Tibial artery (tissue), 4 donors: ENCODE measurements around the gene CSTPP1.
A peak's percentile ranks its signal among the peaks of the same experiment; 100 is the strongest.

Experiments used
- DNase-seq, 2 donors: peaks; one replicate each; pipeline ENCODE4 v3.0.0-alpha.2; 2019
- H3K27ac ChIP-seq, 2 donors: fragments of 200-600 bp; sonication (generic) in 1 of 2; 1 replicate in 1 of 2; 2 replicates in 1 of 2; pipeline ENCODE4 v1.5.1; 2018 to 2019; ENCODE audit warnings: mild to moderate bottlenecking in 1 of 2
- H3K27me3 ChIP-seq, 2 donors: fragments of 200-600 bp; sonication (generic) in 1 of 2; one replicate each; pipeline versions ENCODE4 v1.5.1 to v1.6.0; 2016 to 2019
- H3K36me3 ChIP-seq, 3 donors: fragments of 200-600 bp; sonication (generic) in 2 of 3; one replicate each; pipeline ENCODE4 v1.5.1; 2016 to 2019; ENCODE audit warnings: mild to moderate bottlenecking in 2 of 3
- H3K4me1 ChIP-seq, 4 donors: fragments of 200-600 bp; sonication (generic) in 2 of 4; 1 replicate in 3 of 4; 2 replicates in 1 of 4; pipeline ENCODE4 v1.5.1; 2016 to 2019
- H3K4me3 ChIP-seq, 2 donors: fragments of 200-600 bp; sonication (generic) in 1 of 2; 1 replicate in 1 of 2; 2 replicates in 1 of 2; pipeline ENCODE4 v1.5.1; 2018 to 2019; ENCODE audit warnings: mild to moderate bottlenecking in 2 of 2
- H3K9me3 ChIP-seq, 3 donors: fragments of 200-600 bp; sonication (generic) in 1 of 3; one replicate each; pipeline ENCODE4 v1.5.1; 2016 to 2019
- CTCF ChIP-seq, 2 experiments: fragments of 200-600 bp in 1 of 2; fragments of 450-650 bp in 1 of 2; IDR thresholded peaks; one replicate each; pipeline ENCODE4 v1.5.1; 2017 to 2019; ENCODE audit warnings: antibody characterized with exemption in 2 of 2, mild to moderate bottlenecking in 1 of 2, moderate library complexity in 1 of 2
- intact Hi-C: fragments of 100-400 bp; cut with DNase I; formaldehyde crosslinking; loops from one replicate; pipeline ENCODE4 v1.15.0; 2023; ENCODE audit warnings: low total_unique reads

Gene CSTPP1

DNA sequence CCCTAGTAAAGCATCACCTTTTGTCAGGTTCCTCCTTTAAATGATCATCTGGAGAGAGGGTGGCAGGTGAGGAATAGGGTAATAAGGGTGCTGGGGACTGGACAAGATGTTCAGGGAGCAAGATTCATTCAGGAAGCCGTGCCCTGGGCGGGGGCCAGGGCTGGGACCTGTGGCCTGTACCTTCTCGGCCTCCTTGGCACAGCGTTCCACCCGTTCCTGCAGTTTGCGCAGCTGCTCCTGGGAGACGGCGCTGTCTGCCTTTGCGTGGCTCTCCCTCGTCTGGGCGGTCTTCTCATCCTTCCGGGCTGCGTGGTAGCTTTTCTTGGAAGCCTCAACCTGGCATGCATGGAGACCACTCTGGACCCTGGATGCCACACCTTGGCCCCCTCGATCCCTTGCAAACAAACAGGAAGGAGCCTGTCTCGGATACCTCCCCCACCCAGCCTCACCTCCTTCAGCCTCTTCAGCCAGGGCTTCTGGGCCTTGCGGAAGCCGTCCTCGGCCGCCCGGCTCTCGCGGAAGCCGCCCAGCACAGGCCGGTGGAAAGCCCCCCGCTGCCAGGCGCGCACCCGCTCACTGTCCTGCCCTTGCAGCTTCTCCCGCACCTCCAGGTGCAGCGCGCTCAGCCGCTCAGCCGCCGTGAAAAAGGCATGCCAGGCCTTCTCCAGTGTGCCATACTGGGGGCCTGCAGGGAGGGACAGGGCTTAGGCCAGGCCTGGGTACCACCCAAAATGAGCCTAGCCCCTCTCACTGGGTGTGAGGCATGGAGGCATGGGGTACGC is 243.6 kb downstream of the CSTPP1 start:
- Histone ChIP-seq H3K4me3 (no peak overlapping the region), H3K9me3 (no peaks in the 10 kb centered on the region), H3K27me3 (no peaks in the 10 kb centered on the region), H3K36me3 (peaks cover 0 to 44% (median 10%) of the 10 kb centered on the region in 3 donors), H3K27ac (no peak overlapping the region), H3K4me1 (peaks cover 0 to 45% (median 33%) of the 10 kb centered on the region in 4 donors)
- no peak for TF ChIP-seq CTCF (IDR thresholded peaks at IDR 0.05)
- no peak for DNase-seq
- intact Hi-C loops: loop anchor here (5.0 kb wide), 1 partner anchor 72 kb away; no protein-coding TSS in a partner anchor

DNA sequence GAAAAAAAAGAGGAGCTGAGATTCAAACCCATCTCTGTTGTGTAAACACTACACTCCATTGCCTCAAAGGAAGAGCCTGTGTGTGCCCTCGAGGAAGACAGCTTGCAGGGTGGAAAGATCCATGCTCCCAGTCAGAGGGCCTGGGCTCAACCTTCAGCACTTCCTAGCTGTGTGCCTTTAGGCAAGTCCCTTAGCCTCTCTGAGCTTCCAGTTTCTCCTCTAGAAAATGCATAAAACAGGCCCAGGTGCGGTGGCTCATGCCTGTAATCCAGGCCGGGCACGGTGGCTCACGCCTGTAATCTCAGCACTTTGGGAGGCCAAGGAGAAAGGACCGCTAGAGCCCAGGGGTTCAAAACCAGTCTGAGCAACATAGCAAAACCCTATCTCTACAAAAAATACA is 244.7 kb downstream of the CSTPP1 start:
- H3K27ac ChIP-seq: no peak overlapping the region
- no peaks in the 10 kb centered on the region for H3K9me3 ChIP-seq
- no peak for TF ChIP-seq CTCF (IDR thresholded peaks at IDR 0.05)

DNA sequence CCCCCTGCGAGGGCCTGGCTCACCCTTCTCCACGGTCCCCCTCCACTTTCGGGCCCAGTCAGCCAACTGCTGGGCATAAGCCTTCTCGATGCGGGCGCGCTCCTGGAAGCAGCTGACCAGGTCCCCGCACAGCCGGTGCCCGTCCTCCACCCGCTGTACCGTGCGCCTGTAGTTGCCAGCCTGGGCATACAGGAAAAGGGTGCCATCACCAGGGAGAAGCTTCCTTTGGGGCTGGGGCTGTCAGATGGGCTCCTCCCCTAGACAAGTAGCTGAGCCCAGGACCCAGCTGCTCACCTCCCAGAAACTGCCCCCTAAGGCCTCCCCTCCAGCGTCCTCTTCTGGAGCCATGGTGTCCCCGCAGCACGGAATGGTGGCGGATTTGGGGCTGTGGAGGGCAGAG is 245.8 kb downstream of the CSTPP1 start:
- peaks cover 0 to 41% (median 37%) of the 10 kb centered on the region in 4 donors for H3K4me1 ChIP-seq

More for the DNA sequence above, 244.7 kb downstream of the CSTPP1 start:
- Histone ChIP-seq H3K27me3 (no peaks in the 10 kb centered on the region), H3K4me3 (no peak overlapping the region), H3K4me1 (peaks cover 0 to 36% (median 30%) of the 10 kb centered on the region in 4 donors), H3K36me3 (peaks cover 0 to 40% (median 10%) of the 10 kb centered on the region in 3 donors)
- intact Hi-C loops: loop anchor here (5.0 kb wide), 1 partner anchor 71 kb away; no protein-coding TSS in a partner anchor
- DNase-seq: no peak

DNA sequence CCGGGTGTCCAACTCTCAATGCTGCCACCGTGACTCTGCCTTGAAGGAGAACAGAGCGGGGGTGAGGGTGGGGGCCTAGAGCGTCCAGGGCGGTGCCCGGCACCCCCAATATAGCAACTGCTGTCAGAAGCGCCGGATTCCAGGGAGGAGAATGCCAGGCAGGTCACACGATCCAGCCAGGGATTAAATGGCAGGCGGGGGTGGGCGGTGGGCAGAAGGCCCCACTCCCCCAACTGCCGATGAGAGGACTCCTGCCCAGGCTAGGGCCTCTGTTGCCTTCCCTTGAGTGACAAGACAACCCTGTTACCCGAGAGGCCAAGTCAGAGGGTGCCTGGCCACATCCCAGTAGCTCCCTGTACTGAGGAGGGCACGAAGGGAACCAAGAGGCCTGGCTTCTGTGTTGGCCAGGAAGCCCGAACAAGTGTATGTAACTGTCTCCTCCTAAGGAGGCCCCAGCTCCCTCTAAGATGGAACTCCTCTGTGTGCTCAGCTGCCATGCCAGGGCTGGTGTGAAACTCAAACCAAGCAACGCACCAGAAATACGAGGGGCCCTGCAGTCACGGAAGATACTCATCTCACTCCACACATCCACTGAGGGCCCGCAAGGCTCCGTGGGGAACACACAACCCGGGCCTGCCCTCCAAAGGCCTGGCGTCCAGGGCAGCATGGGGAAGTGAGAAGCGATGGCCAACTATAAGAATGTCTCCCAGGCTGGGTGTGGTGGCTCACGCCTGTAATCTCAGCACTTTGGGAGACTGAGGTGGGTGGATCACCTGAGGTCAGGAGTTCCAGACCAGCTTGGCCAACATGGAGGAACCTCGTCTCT is 246.7 kb downstream of the CSTPP1 start:
- Histone ChIP-seq H3K36me3 (peaks cover 0 to 40% (median 10%) of the 10 kb centered on the region in 3 donors), H3K4me1 (peaks cover 0 to 41% (median 37%) of the 10 kb centered on the region in 4 donors), H3K9me3 (no peaks in the 10 kb centered on the region), H3K27me3 (no peaks in the 10 kb centered on the region), H3K4me3 (no peak overlapping the region), H3K27ac (peak overlapping the region; percentile 95 to 97)
- DNase-seq: no peak
- TF ChIP-seq CTCF (IDR thresholded peaks at IDR 0.05): no peak
- intact Hi-C loops: loop anchor here (5.0 kb wide), 1 partner anchor 69 kb away; no protein-coding TSS in a partner anchor

More for the DNA sequence above, 245.8 kb downstream of the CSTPP1 start:
- Histone ChIP-seq H3K27me3 (no peaks in the 10 kb centered on the region), H3K9me3 (no peaks in the 10 kb centered on the region), H3K36me3 (peaks cover 0 to 40% (median 10%) of the 10 kb centered on the region in 3 donors), H3K27ac (peak overlapping the region in 1 of 2 donors; percentile 97), H3K4me3 (no peak overlapping the region)
- TF ChIP-seq CTCF (IDR thresholded peaks at IDR 0.05): no peak
- DNase-seq: no peak
- intact Hi-C loops: loop anchor here (5.0 kb wide), 1 partner anchor 70 kb away; no protein-coding TSS in a partner anchor

- DNase-seq: no peak
- TF ChIP-seq CTCF (IDR thresholded peaks at IDR 0.05): no peak
Observed at GRCh38 chr11:47183969-47184368, 247.4 kb downstream of the CSTPP1 start.

More at GRCh38 chr11:47183969-47184368, 247.4 kb downstream of the CSTPP1 start:
- peaks cover 0 to 46% (median 39%) of the 10 kb centered on the region in 4 donors for H3K4me1 ChIP-seq
- no peaks in the 10 kb centered on the region for H3K27me3 ChIP-seq
- intact Hi-C loops: loop anchor here (5.0 kb wide), 1 partner anchor 68 kb away; no protein-coding TSS in a partner anchor
- H3K9me3 ChIP-seq: no peaks in the 10 kb centered on the region
- peak overlapping the region; percentile 95 to 97 for H3K27ac ChIP-seq
- H3K4me3 ChIP-seq: peak overlapping the region in 1 of 2 donors; percentile 83
- peaks cover 0 to 38% (median 10%) of the 10 kb centered on the region in 3 donors for H3K36me3 ChIP-seq
